Measurements from ENCODE around the gene EDAR. TPM values are rescaled to one million over a fixed set of nuclear protein-coding genes. Genes with fewer than 3 reads are reported as not detected.

Gene EDAR
- total and polyA plus RNA-seq, 10 of the 15 experiments (the other 5 are each of a cell fraction or from before 2014, with no cell fraction given) = 0.04 TPM; not detected in 9

DNA sequence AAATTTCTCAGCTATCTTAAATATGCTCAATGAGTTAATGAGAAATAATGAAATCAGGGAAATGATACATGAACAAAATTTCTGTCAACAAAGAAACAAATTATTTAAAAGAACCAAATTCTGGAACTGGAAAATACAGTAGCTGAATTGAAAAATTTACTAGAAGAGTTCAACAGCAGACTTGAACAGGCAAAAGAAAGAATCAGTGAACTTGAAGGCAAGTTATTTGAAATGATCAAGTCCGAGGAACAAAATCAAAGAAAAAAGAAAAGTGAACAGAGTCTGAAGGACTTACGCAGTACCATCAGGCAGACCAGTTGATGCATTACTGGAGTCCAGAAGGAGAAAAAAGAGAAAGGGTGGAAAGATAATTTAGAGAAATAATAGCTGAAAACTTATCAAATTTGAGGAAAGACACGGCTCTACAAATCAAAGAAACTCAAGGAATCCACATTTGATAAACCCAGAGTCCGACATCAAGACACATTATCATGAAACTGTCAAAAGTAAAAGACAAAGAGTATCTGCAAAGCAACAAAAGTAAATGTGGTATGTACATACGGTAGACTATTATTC is 118.9 kb downstream of the EDAR start:
- Histone ChIP-seq H3K9ac (ENCODE audit: control insufficient read depth, insufficient read depth, low read length) (no peak overlapping the region), H3K4me3 (no peak overlapping the region), H3K27me3 (replicated peaks in 1 of 2; ENCODE audit: control insufficient read depth in 2 of 2, insufficient read depth in 2 of 2, low read length in 1 of 2) (no peaks in the 10 kb centered on the region), H3K27ac (ENCODE audit: control insufficient read depth, insufficient read depth) (no peak overlapping the region), H4K20me1 (ENCODE audit: control insufficient read depth, insufficient read depth) (no peaks in the 10 kb centered on the region), H3K9me3 (replicated peaks; ENCODE audit: control insufficient read depth, insufficient read depth, low read length) (peaks cover 4% of the 10 kb centered on the region; the same call in 2 of the 3 replicates), H3K4me1 (ENCODE audit: control insufficient read depth, insufficient read depth, low read length) (no peaks in the 10 kb centered on the region), H3K36me3 (ENCODE audit: control insufficient read depth in 2 of 2, insufficient read depth in 2 of 2, low read length in 1 of 2) (peaks cover 3 to 5% of the 10 kb centered on the region in 2 experiments; a peak in 1 of 4 replicates), H3K4me2 (ENCODE audit: control insufficient read depth, insufficient read depth) (no peak overlapping the region), H3K79me2 (ENCODE audit: control insufficient read depth, insufficient read depth, low read length) (no peaks in the 10 kb centered on the region), H2AFZ (ENCODE audit: control insufficient read depth, low read depth, low read length) (no peak overlapping the region)
- ChIA-PET SMC1A (ENCODE audit: uncharacterized antibody, unreplicated experiment) (no interaction called here), RAD21 (ENCODE audit: unreplicated experiment) (no interaction called here), CTCF (interaction anchor here (0.6 kb wide), 1 partner anchor 498 kb away, joined by 3 read pairs; no protein-coding TSS in a partner anchor), POLR2A (no interaction called here)
- FAIRE-seq = no peak
- no peak for DNase-seq (ENCODE audit: low read depth, low spot score)
- TF ChIP-seq CBFB (IDR thresholded peaks at IDR 0.05; ENCODE audit: low read depth) = no peak
- TF ChIP-seq LARP7 (IDR thresholded peaks at IDR 0.05) = no peak
- TF ChIP-seq CBX5 (IDR thresholded peaks at IDR 0.05; ENCODE audit: low read depth) = peak; percentile 78; the same call in 1 of the 2 replicates
- TF ChIP-seq RFX5 (IDR thresholded peaks at IDR 0.05; ENCODE audit: low read depth, low read length) = no peak
- WGBS (ENCODE audit: insufficient coverage, insufficient replicate concordance, low lambda C conversion rate, missing lambda C conversion rate) = 94% methylated on average over 5 of the region's 5 CpGs
- in situ Hi-C loops (cut with MboI) (no loop called here), intact Hi-C loops (cut with micrococcal nuclease; ENCODE audit: unreplicated experiment) (no loop called here)
- no TSS peak for BruUV-seq (replicated peaks)
- no peak for ATAC-seq

DNA sequence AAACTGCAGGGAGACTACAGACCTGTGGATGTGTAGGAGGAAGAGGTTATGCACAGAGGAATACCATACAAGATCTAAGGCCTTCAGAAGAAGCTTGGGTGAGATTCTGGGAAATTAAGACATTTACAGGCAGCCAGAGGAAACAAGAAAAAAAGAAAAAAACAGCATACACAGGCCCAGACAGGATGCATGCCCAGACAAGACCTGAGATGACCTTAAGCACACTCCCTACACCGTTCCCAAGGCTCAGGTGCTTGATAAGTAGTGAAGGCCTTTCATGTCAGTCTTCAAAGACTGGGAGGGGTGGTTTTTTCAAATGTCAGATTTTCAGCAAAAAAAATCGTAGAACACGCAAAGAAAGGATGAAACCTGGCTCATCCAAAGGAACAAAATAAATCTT is 119.5 kb downstream of the EDAR start:
- no peak overlapping the region for H3K9ac ChIP-seq (ENCODE audit: control insufficient read depth, insufficient read depth, low read length)
- no peaks in the 10 kb centered on the region for H3K27me3 ChIP-seq (replicated peaks in 1 of 2; ENCODE audit: control insufficient read depth in 2 of 2, insufficient read depth in 2 of 2, low read length in 1 of 2)
- POLR2A ChIA-PET = no interaction called here
- RAD21 ChIA-PET (ENCODE audit: unreplicated experiment) = no interaction called here
- peaks cover 4% of the 10 kb centered on the region; the same call in 2 of the 3 replicates for H3K9me3 ChIP-seq (replicated peaks; ENCODE audit: control insufficient read depth, insufficient read depth, low read length)
- SMC1A ChIA-PET (ENCODE audit: uncharacterized antibody, unreplicated experiment) = interaction anchor here (1.7 kb wide), 1 partner anchor 15 kb away, joined by 5 read pairs; no protein-coding TSS in a partner anchor
- CTCF ChIA-PET = interaction anchor here (0.6 kb wide), 1 partner anchor 498 kb away, joined by 3 read pairs; no protein-coding TSS in a partner anchor
- intact Hi-C loops (cut with micrococcal nuclease; ENCODE audit: unreplicated experiment) (no loop called here), in situ Hi-C loops (cut with MboI) (no loop called here)
- H3K79me2 ChIP-seq (ENCODE audit: control insufficient read depth, insufficient read depth, low read length) = no peaks in the 10 kb centered on the region
- H2AFZ ChIP-seq (ENCODE audit: control insufficient read depth, low read depth, low read length) = no peak overlapping the region
- BruUV-seq (replicated peaks) = no TSS peak
- H4K20me1 ChIP-seq (ENCODE audit: control insufficient read depth, insufficient read depth) = no peaks in the 10 kb centered on the region
- ATAC-seq = no peak
- no peak for DNase-seq (ENCODE audit: low read depth, low spot score)
- H3K4me3 ChIP-seq = no peak overlapping the region
- H3K4me1 ChIP-seq (ENCODE audit: control insufficient read depth, insufficient read depth, low read length) = no peaks in the 10 kb centered on the region
- H3K36me3 ChIP-seq (ENCODE audit: control insufficient read depth in 2 of 2, insufficient read depth in 2 of 2, low read length in 1 of 2) = peaks cover 3 to 5% of the 10 kb centered on the region in 2 experiments; a peak in 1 of 4 replicates
- 100% methylated on average over 3 of the region's 3 CpGs for WGBS (ENCODE audit: insufficient coverage, insufficient replicate concordance, low lambda C conversion rate, missing lambda C conversion rate)
- H3K27ac ChIP-seq (ENCODE audit: control insufficient read depth, insufficient read depth) = no peak overlapping the region
- H3K4me2 ChIP-seq (ENCODE audit: control insufficient read depth, insufficient read depth) = no peak overlapping the region
- no peak for FAIRE-seq
- TF ChIP-seq, protein P1, sequence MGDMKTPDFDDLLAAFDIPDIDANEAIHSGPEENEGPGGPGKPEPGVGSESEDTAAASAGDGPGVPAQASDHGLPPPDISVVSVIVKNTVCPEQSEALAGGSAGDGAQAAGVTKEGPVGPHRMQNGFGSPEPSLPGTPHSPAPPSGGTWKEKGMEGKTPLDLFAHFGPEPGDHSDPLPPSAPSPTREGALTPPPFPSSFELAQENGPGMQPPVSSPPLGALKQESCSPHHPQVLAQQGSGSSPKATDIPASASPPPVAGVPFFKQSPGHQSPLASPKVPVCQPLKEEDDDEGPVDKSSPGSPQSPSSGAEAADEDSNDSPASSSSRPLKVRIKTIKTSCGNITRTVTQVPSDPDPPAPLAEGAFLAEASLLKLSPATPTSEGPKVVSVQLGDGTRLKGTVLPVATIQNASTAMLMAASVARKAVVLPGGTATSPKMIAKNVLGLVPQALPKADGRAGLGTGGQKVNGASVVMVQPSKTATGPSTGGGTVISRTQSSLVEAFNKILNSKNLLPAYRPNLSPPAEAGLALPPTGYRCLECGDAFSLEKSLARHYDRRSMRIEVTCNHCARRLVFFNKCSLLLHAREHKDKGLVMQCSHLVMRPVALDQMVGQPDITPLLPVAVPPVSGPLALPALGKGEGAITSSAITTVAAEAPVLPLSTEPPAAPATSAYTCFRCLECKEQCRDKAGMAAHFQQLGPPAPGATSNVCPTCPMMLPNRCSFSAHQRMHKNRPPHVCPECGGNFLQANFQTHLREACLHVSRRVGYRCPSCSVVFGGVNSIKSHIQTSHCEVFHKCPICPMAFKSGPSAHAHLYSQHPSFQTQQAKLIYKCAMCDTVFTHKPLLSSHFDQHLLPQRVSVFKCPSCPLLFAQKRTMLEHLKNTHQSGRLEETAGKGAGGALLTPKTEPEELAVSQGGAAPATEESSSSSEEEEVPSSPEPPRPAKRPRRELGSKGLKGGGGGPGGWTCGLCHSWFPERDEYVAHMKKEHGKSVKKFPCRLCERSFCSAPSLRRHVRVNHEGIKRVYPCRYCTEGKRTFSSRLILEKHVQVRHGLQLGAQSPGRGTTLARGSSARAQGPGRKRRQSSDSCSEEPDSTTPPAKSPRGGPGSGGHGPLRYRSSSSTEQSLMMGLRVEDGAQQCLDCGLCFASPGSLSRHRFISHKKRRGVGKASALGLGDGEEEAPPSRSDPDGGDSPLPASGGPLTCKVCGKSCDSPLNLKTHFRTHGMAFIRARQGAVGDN (IDR thresholded peaks at IDR 0.05) = no peak
- TF ChIP-seq, protein P2, sequence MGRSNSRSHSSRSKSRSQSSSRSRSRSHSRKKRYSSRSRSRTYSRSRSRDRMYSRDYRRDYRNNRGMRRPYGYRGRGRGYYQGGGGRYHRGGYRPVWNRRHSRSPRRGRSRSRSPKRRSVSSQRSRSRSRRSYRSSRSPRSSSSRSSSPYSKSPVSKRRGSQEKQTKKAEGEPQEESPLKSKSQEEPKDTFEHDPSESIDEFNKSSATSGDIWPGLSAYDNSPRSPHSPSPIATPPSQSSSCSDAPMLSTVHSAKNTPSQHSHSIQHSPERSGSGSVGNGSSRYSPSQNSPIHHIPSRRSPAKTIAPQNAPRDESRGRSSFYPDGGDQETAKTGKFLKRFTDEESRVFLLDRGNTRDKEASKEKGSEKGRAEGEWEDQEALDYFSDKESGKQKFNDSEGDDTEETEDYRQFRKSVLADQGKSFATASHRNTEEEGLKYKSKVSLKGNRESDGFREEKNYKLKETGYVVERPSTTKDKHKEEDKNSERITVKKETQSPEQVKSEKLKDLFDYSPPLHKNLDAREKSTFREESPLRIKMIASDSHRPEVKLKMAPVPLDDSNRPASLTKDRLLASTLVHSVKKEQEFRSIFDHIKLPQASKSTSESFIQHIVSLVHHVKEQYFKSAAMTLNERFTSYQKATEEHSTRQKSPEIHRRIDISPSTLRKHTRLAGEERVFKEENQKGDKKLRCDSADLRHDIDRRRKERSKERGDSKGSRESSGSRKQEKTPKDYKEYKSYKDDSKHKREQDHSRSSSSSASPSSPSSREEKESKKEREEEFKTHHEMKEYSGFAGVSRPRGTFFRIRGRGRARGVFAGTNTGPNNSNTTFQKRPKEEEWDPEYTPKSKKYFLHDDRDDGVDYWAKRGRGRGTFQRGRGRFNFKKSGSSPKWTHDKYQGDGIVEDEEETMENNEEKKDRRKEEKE (IDR thresholded peaks at IDR 0.05) = no peak
- TF ChIP-seq, protein P3, sequence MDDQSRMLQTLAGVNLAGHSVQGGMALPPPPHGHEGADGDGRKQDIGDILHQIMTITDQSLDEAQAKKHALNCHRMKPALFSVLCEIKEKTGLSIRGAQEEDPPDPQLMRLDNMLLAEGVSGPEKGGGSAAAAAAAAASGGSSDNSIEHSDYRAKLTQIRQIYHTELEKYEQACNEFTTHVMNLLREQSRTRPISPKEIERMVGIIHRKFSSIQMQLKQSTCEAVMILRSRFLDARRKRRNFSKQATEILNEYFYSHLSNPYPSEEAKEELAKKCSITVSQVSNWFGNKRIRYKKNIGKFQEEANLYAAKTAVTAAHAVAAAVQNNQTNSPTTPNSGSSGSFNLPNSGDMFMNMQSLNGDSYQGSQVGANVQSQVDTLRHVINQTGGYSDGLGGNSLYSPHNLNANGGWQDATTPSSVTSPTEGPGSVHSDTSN (IDR thresholded peaks at IDR 0.05; ENCODE audit: insufficient replicate concordance, low read depth, low read length) = no peak
- TF ChIP-seq NRF1 (conservative IDR thresholded peaks at IDR 0.05; ENCODE audit: low read depth, low read length) = no peak
- no peak for TF ChIP-seq EED (IDR thresholded peaks at IDR 0.05; ENCODE audit: low read depth)
